Neuronal stem cell (in vitro differentiated cells): Measurements from ENCODE around the gene ACO2.
"Not testable (repeated sequence)": the region's sequence is repeated elsewhere in the genome, so short reads cannot be mapped to it uniquely, and the experiment has no call there.

ENCODE experiments used
- DNase-seq: peaks from one replicate; pipeline ENCODE4 v3.0.0-alpha.2; 2013; ENCODE audit warnings: low spot score
- H2AFZ ChIP-seq: one replicate; pipeline ENCODE4 v1.6.1; 2013; ENCODE audit warnings: mild to moderate bottlenecking, low read length, inconsistent platforms
- H2AK5ac ChIP-seq: 2 replicates; pipeline ENCODE4 v1.6.1; 2013; ENCODE audit warnings: low read depth, mild to moderate bottlenecking, inconsistent platforms, low read length, moderate library complexity, mixed read lengths
- H2BK120ac ChIP-seq: 2 replicates; pipeline ENCODE4 v1.6.1; 2013; ENCODE audit warnings: low read depth, mild to moderate bottlenecking, inconsistent platforms, low read length, moderate library complexity, mixed read lengths
- H2BK12ac ChIP-seq: one replicate; pipeline ENCODE4 v1.6.1; 2013; ENCODE audit warnings: low read length, inconsistent platforms
- H2BK15ac ChIP-seq: 2 replicates; pipeline ENCODE4 v1.6.1; 2013; ENCODE audit warnings: mild to moderate bottlenecking, low read length, inconsistent platforms, mixed read lengths
- H2BK5ac ChIP-seq: one replicate; pipeline ENCODE4 v1.6.1; 2013; ENCODE audit warnings: inconsistent platforms, mild to moderate bottlenecking, low read length, moderate library complexity
- H3K14ac ChIP-seq: one replicate; pipeline ENCODE4 v1.6.1; 2013; ENCODE audit warnings: low read length, inconsistent platforms
- H3K18ac ChIP-seq: 2 replicates; pipeline ENCODE4 v1.6.1; 2013; ENCODE audit warnings: low read length, inconsistent platforms
- H3K23ac ChIP-seq: 2 replicates; pipeline ENCODE4 v1.6.1; 2013; ENCODE audit warnings: low read depth, mild to moderate bottlenecking, mixed read lengths, low read length, inconsistent platforms; ENCODE audit not compliant: poor library complexity
- H3K27ac ChIP-seq: replicated peaks from 3 replicates; pipeline ENCODE4 v1.5.1; 2013; ENCODE audit warnings: low read length, inconsistent platforms
- H3K27me3 ChIP-seq, 3 experiments: 2 replicates each; pipeline ENCODE4 v1.6.1; 2013; ENCODE audit warnings: low read length in 3 of 3, mild to moderate bottlenecking in 2 of 3, inconsistent platforms in 1 of 3, low read depth in 1 of 3, mixed read lengths in 1 of 3, moderate library complexity in 1 of 3; ENCODE audit not compliant: control insufficient read depth in 3 of 3, insufficient read depth in 3 of 3
- H3K36me3 ChIP-seq, 2 donors: replicated peaks in 1 of 2; 2 replicates each; pipeline ENCODE4 v1.6.1; 2013; ENCODE audit warnings: low read length in 2 of 2; ENCODE audit not compliant: control insufficient read depth in 2 of 2, insufficient read depth in 2 of 2
- H3K4ac ChIP-seq: 2 replicates; pipeline ENCODE4 v1.6.1; 2013; ENCODE audit warnings: inconsistent platforms, mild to moderate bottlenecking, low read length, moderate library complexity
- H3K4me1 ChIP-seq, 2 donors: 1 replicate in 1 of 2; 2 replicates in 1 of 2; pipeline ENCODE4 v1.6.1; 2013; ENCODE audit warnings: low read length in 2 of 2, low read depth in 1 of 2; ENCODE audit not compliant: control insufficient read depth in 2 of 2, insufficient read depth in 1 of 2
- H3K4me2 ChIP-seq: one replicate; pipeline ENCODE4 v1.6.1; 2013; ENCODE audit warnings: mild to moderate bottlenecking, low read length, inconsistent platforms; ENCODE audit not compliant: insufficient read depth, poor library complexity, severe bottlenecking
- H3K4me3 ChIP-seq, 2 donors: 2 replicates each; pipeline ENCODE4 v1.5.1; 2013; ENCODE audit warnings: low read length in 2 of 2, mild to moderate bottlenecking in 2 of 2, inconsistent platforms in 1 of 2, moderate library complexity in 1 of 2
- H3K79me1 ChIP-seq: one replicate; pipeline ENCODE4 v1.6.1; 2013; ENCODE audit warnings: low read depth, mild to moderate bottlenecking, inconsistent platforms, low read length, moderate library complexity
- H3K9ac ChIP-seq: one replicate; pipeline ENCODE4 v1.6.1; 2013; ENCODE audit warnings: mild to moderate bottlenecking, low read depth, low read length, inconsistent platforms; ENCODE audit not compliant: poor library complexity
- H3K9me3 ChIP-seq, 2 donors: replicated peaks in 1 of 2; 2 replicates each; pipeline versions ENCODE3 to v1.6.1; 2013; ENCODE audit warnings: low read length in 2 of 2, mild to moderate bottlenecking in 2 of 2, inconsistent platforms in 1 of 2, low read depth in 1 of 2, mixed read lengths in 1 of 2, moderate library complexity in 1 of 2; ENCODE audit not compliant: control insufficient read depth in 2 of 2, insufficient read depth in 1 of 2
- H4K8ac ChIP-seq: one replicate; pipeline ENCODE4 v1.6.1; 2013; ENCODE audit warnings: low read depth, mild to moderate bottlenecking, inconsistent platforms, low read length, moderate library complexity
- H4K91ac ChIP-seq: one replicate; pipeline ENCODE4 v1.6.1; 2013; ENCODE audit warnings: low read length, low read depth, mild to moderate bottlenecking, inconsistent platforms; ENCODE audit not compliant: poor library complexity
- WGBS, 2 donors: extraction: QIAGEN DNeasy Blood & Tissue Kit; methylation state at CpG; one replicate each; pipeline ENCODE4 v1.1.7; 2013; ENCODE audit warnings: missing lambda C conversion rate in 2 of 2, mixed read lengths in 1 of 2; ENCODE audit not compliant: insufficient read length in 2 of 2, insufficient replicate concordance in 1 of 2; ENCODE audit errors: extremely low coverage in 2 of 2; 5-methylcytosine and 5-hydroxymethylcytosine counted together

Gene ACO2

GRCh38 chr22:41429951-41430332 lies 39.0 kb upstream of the ACO2 start:
- Histone ChIP-seq H3K36me3 (peaks cover 14 to 52% of the 10 kb centered on the region in 2 donors), H2BK5ac (no peak overlapping the region), H3K14ac (no peak overlapping the region), H3K27ac (no peak overlapping the region), H2AK5ac (no peak overlapping the region), H2AFZ (no peak overlapping the region), H2BK120ac (no peak overlapping the region), H4K8ac (no peak overlapping the region), H3K23ac (no peak overlapping the region), H3K9me3 (peaks cover 0 to 2% of the 10 kb centered on the region in 2 donors), H2BK15ac (no peak overlapping the region), H4K91ac (no peak overlapping the region), H3K4me1 (peaks cover 0 to 2% of the 10 kb centered on the region in 2 donors), H3K9ac (no peak overlapping the region), H3K4me3 (no peak overlapping the region), H3K18ac (no peak overlapping the region), H2BK12ac (no peak overlapping the region), H3K27me3 (no peaks in the 10 kb centered on the region), H3K4me2 (no peak overlapping the region), H3K79me1 (peaks cover 6% of the 10 kb centered on the region), H3K4ac (no peak overlapping the region)
- no peak for DNase-seq
- no CpG with 5 or more reads among the region's 8 CpGs for WGBS, 2 donors

- H2AK5ac ChIP-seq = no peak overlapping the region
- no peak for DNase-seq
- no peak overlapping the region for H3K4ac ChIP-seq
- peak overlapping the region; percentile 48 for H2BK5ac ChIP-seq
- peaks cover 25 to 60% of the 10 kb centered on the region in 2 donors for H3K36me3 ChIP-seq
- H3K14ac ChIP-seq = no peak overlapping the region
- H2AFZ ChIP-seq = no peak overlapping the region
- H3K18ac ChIP-seq = peak overlapping the region; percentile 63
- H2BK15ac ChIP-seq = no peak overlapping the region
- H3K9me3 ChIP-seq = peaks cover 0 to 2% of the 10 kb centered on the region in 2 donors
- no peak overlapping the region for H2BK120ac ChIP-seq
- H4K91ac ChIP-seq = no peak overlapping the region
- WGBS, 2 donors = no CpG with 5 or more reads among the region's 6 CpGs
- peaks cover 14% of the 10 kb centered on the region for H3K79me1 ChIP-seq
- H3K4me1 ChIP-seq = peaks cover 0 to 2% of the 10 kb centered on the region in 2 donors
- no peak overlapping the region for H3K4me3 ChIP-seq
- H2BK12ac ChIP-seq = no peak overlapping the region
- peak overlapping the region; percentile 40 for H3K9ac ChIP-seq
- no peak overlapping the region for H3K4me2 ChIP-seq
- H3K23ac ChIP-seq = no peak overlapping the region
- no peak overlapping the region for H3K27ac ChIP-seq
- peak overlapping the region; percentile 10 for H4K8ac ChIP-seq
- H3K27me3 ChIP-seq = no peaks in the 10 kb centered on the region
Observed at GRCh38 chr22:41431656-41432055, 37.3 kb upstream of the ACO2 start.

- H4K8ac ChIP-seq, H3K27ac ChIP-seq, H3K4me3 ChIP-seq, H3K4me2 ChIP-seq, H3K4me1 ChIP-seq, H3K9ac ChIP-seq, H2AK5ac ChIP-seq, H4K91ac ChIP-seq, H3K14ac ChIP-seq, H2BK15ac ChIP-seq, H2BK12ac ChIP-seq, H3K23ac ChIP-seq, DNase-seq, H2AFZ ChIP-seq, H3K18ac ChIP-seq, H2BK5ac ChIP-seq, H3K4ac ChIP-seq, H3K9me3 ChIP-seq, H2BK120ac ChIP-seq, H3K27me3 ChIP-seq: not testable (repeated sequence)
- no CpG with 5 or more reads among the region's 1 CpG for WGBS, 2 donors
- peaks cover 19% of the 10 kb centered on the region for H3K79me1 ChIP-seq
- peaks cover 32 to 72% of the 10 kb centered on the region in 2 donors for H3K36me3 ChIP-seq
Observed at GRCh38 chr22:41433480-41433879, 35.4 kb upstream of the ACO2 start.

DNA sequence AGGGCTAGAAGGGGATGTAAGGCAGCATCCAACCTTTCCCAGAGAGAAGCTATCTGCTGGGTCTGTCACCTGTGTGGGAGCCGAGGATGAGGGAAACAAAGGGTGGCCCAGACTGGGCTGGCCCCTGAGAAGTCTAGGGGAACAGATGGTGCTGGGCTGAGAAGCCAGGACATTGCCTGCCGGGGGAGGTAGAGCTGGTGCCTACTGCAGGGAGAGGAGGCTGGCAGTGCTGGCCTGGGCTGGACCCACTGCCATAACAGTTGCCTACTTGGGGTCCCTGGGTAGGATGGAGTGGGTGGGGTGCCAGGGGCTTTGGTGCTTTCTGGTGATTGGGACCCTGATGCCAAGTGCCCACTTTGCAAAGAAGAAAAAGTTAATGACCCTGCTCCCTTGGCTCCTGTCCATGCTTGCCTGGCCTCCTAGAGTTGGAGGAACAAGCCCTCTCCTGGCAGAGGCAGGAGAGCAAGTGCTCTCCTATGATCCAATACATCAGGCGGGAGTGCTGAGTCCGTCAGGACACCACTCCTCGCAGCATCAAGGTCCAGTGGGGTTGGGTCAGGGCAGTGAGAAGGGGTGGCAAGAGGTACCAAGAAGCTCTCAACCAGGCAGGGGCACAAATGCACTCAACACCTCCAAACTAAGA lies 34.4 kb upstream of the ACO2 start:
- not testable (repeated sequence) for DNase-seq, H2BK5ac ChIP-seq, H4K91ac ChIP-seq, H2BK15ac ChIP-seq, H3K4me1 ChIP-seq, H3K27ac ChIP-seq, H2BK120ac ChIP-seq, H2AK5ac ChIP-seq, H3K18ac ChIP-seq, H3K4me2 ChIP-seq, H3K4ac ChIP-seq, H2BK12ac ChIP-seq, H3K27me3 ChIP-seq, H2AFZ ChIP-seq, H3K14ac ChIP-seq, H3K9me3 ChIP-seq, H3K9ac ChIP-seq, H3K4me3 ChIP-seq
- peak overlapping the region; percentile 55 for H3K23ac ChIP-seq
- WGBS, 2 donors = no CpG with 5 or more reads among the region's 5 CpGs
- H3K79me1 ChIP-seq = peaks cover 23% of the 10 kb centered on the region
- H3K36me3 ChIP-seq = peaks cover 37 to 82% of the 10 kb centered on the region in 2 donors
- H4K8ac ChIP-seq = peak overlapping the region; percentile 66
